Measurements from ENCODE around the gene WFDC6. TPM values are rescaled to one million over a fixed set of nuclear protein-coding genes. Genes with fewer than 3 reads are reported as not detected.

Gene WFDC6
- total and polyA plus RNA-seq, 12 donors: not detected

DNA sequence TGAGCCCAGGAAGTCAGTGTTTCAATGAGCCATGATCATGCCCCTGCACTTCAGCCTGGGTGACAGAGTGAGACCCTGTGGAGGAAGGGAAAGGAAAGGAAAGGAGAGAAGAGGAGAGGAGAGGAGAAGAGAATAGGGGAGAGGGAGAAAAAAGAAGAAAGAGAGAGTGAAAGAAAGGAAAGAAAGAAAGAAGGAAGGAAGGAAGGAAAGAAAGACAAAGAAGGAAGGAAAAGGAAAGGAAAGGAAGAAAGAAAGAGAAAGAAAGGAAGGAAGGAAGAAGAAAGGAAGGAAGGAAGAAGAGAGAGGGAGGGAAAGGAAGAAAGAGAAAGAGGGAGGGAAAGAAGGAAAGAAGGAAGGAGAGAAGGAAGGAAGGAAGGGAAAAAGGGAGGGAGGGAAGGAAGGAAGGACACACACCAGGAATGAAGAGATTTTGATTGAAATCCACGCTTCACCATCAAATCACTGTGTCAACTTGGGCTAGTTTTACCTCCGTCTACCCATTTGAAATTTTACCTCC lies 25.5 kb upstream of the WFDC6 start:
- Histone ChIP-seq H3K36me3 (replicated peaks in 1 of 2) (no peaks in the 10 kb centered on the region), H3K27me3 (peaks cover 13% of the 10 kb centered on the region), H3K4me3 (no peak overlapping the region), H3K27ac (no peak overlapping the region), H3K9me3 (replicated peaks in 1 of 3) (no peaks in the 10 kb centered on the region), H3K4me1 (replicated peaks in 1 of 2) (no peaks in the 10 kb centered on the region)
- intact Hi-C loops (cut with DNase I): no loop called here
- WGBS, 4 donors: 75 to 86% (median 80%) methylated on average over 2 of the region's 2 CpGs
- TF ChIP-seq CTCF (IDR thresholded peaks at IDR 0.05): no peak
- no peak for TF ChIP-seq POLR2A (IDR thresholded peaks at IDR 0.05)
- DNase-seq: no peak

DNA sequence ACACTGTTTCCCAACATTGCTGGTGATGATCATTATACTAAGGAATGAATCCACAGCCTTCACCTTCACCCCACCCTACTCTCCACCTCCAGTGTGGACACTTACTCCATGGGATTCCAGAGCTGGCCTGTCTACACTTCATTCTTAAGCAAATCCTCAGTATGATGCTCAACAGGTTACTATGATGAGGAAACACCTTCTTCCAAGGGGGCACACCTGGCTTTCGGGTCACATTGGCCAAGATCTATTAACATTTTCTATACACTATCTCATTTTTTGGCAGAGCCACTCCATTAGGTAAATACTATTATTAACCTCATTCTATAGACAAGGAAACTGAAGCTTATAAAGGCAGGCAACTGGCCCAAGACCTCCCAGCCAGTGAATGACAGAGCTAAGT lies 15.9 kb upstream of the WFDC6 start:
- WGBS, 4 donors: 50 to 82% (median 69%) methylated on average over 1 of the region's 1 CpG
- Histone ChIP-seq H3K4me3 (no peak overlapping the region), H3K9me3 (replicated peaks in 1 of 3) (no peaks in the 10 kb centered on the region), H3K4me1 (replicated peaks in 1 of 2) (no peaks in the 10 kb centered on the region), H3K27me3 (no peaks in the 10 kb centered on the region), H3K36me3 (replicated peaks in 1 of 2) (no peaks in the 10 kb centered on the region), H3K27ac (no peak overlapping the region)
- TF ChIP-seq POLR2A (IDR thresholded peaks at IDR 0.05) (no peak), CTCF (IDR thresholded peaks at IDR 0.05) (no peak)
- no peak for DNase-seq
- intact Hi-C loops (cut with DNase I): no loop called here

DNA sequence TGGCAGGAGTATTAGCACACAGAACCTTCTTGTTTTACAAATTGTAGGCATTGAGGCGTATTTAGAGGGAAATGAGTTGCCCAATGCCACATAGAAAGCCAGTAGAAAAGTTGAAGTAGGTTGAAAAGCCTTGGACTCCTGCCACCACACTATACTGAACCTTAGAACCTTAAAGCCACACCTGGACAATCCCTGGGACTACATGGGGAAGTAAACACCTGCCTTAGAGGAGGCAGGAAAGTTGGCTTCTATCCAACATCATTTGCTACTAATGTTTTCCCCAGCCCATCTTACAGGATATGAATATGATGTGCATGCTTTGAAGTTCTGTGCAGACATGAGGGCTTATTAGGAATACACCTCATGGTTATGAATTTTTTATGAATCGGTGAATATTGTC lies 13.2 kb upstream of the WFDC6 start:
- Histone ChIP-seq H3K9me3 (replicated peaks in 1 of 3) (no peaks in the 10 kb centered on the region), H3K27ac (no peak overlapping the region), H3K36me3 (replicated peaks in 1 of 2) (no peaks in the 10 kb centered on the region), H3K27me3 (peaks cover 3% of the 10 kb centered on the region), H3K4me1 (replicated peaks in 1 of 2) (no peaks in the 10 kb centered on the region), H3K4me3 (no peak overlapping the region)
- intact Hi-C loops (cut with DNase I): no loop called here
- 73 to 91% (median 85%) methylated on average over 2 of the region's 2 CpGs for WGBS, 4 donors
- no peak for DNase-seq
- no peak for TF ChIP-seq CTCF (IDR thresholded peaks at IDR 0.05)
- no peak for TF ChIP-seq POLR2A (IDR thresholded peaks at IDR 0.05)

DNA sequence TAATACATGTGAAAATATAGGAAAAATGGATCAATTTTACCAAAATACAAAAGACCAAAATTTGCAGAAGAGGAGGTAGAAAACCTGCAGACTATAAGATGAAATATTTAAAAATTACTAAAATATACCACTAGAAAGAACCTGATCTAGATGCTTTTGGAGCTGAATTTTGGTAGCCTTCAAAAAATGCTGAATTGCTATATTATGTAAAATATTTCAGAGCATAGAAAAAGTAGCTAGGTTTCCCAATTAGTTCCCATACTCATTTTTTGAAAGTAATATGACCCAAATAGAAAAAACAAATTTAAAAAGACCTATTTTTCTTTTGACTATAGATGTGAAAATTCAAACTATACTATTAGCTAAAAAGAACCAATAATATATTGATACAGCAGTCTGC lies 11.5 kb upstream of the WFDC6 start:
- TF ChIP-seq POLR2A (IDR thresholded peaks at IDR 0.05) (no peak), CTCF (IDR thresholded peaks at IDR 0.05) (no peak)

More for the DNA sequence above, 11.5 kb upstream of the WFDC6 start:
- H3K4me3 ChIP-seq: no peak overlapping the region
- H3K9me3 ChIP-seq (replicated peaks in 1 of 3): no peaks in the 10 kb centered on the region
- no peaks in the 10 kb centered on the region for H3K36me3 ChIP-seq (replicated peaks in 1 of 2)
- no peaks in the 10 kb centered on the region for H3K4me1 ChIP-seq (replicated peaks in 1 of 2)
- no peak for DNase-seq
- H3K27ac ChIP-seq: no peak overlapping the region
- peaks cover 3% of the 10 kb centered on the region for H3K27me3 ChIP-seq
- intact Hi-C loops (cut with DNase I): no loop called here

All from adrenal gland (tissue), 12 donors.